K562 (cell line): ENCODE results near the gene RPS6KA4. TPM values are rescaled to one million over a fixed set of nuclear protein-coding genes. Genes with fewer than 3 reads are reported as not detected.
A peak's percentile ranks its signal among the peaks of the same experiment; 100 is the strongest.

Source experiments
- BCL6 ChIP-seq: fragments of 250-450 bp; sonication (Bioruptor Pico); IDR thresholded peaks from 2 replicates; pipeline ENCODE4 v1.4.0; 2020
- MAFF ChIP-seq: IDR thresholded peaks from 2 replicates; pipeline ENCODE4 v1.6.1; 2012; ENCODE audit warnings: low read length, improper control_type of control experiment
- NFE2 ChIP-seq: IDR thresholded peaks from 2 replicates; pipeline ENCODE4 v1.6.1; 2014; ENCODE audit warnings: antibody characterized with exemption, low read depth
- RAD51 ChIP-seq: fragments of 450-650 bp; IDR thresholded peaks from 2 replicates; pipeline ENCODE4 v1.7.1; 2016; ENCODE audit warnings: low read depth, mild to moderate bottlenecking, borderline replicate concordance
- SMAD1 ChIP-seq: fragments of 150-350 bp; IDR thresholded peaks from 2 replicates; pipeline ENCODE4 v1.6.1; 2014; ENCODE audit warnings: low read length, low read depth; ENCODE audit not compliant: partially characterized antibody
- TAF7 ChIP-seq: fragments of 450-650 bp; IDR thresholded peaks from 2 replicates; pipeline ENCODE4 v1.6.1; 2016; ENCODE audit warnings: missing genetic modification characterization, missing compliant biosample characterization
- TEAD2 ChIP-seq: fragments of 450-650 bp; IDR thresholded peaks from 2 replicates; pipeline ENCODE4 v1.6.1; 2016; ENCODE audit warnings: missing genetic modification characterization, control low read depth, missing compliant biosample characterization
- VEZF1 ChIP-seq: fragments of 200-800 bp; sonication (Bioruptor generic); IDR thresholded peaks from 2 replicates; pipeline ENCODE4 v1.6.1; 2017; ENCODE audit warnings: missing genetic modification characterization, missing compliant biosample characterization
- ZBTB17 ChIP-seq: fragments of 450-650 bp; formaldehyde crosslinking; IDR thresholded peaks from 2 replicates; pipeline ENCODE4 v1.4.0; 2020; ENCODE audit warnings: mild to moderate bottlenecking
- ZNF124 ChIP-seq: sonication (generic); formaldehyde crosslinking; IDR thresholded peaks from 2 replicates; pipeline ENCODE4 v1.8.1; 2022; ENCODE audit warnings: missing genetic modification reagents
- ZNF41 ChIP-seq: fragments of 250-450 bp; sonication (Bioruptor Pico); conservative IDR thresholded peaks from 2 replicates; pipeline ENCODE4 v1.4.0; 2020; ENCODE audit warnings: mild to moderate bottlenecking
- ZNF695 ChIP-seq: fragments of 450-650 bp; formaldehyde crosslinking; IDR thresholded peaks from 2 replicates; pipeline ENCODE4 v1.4.0; 2020; ENCODE audit warnings: mild to moderate bottlenecking, moderate library complexity
- ZNF785 ChIP-seq: fragments of 250-450 bp; sonication (Bioruptor Pico); IDR thresholded peaks from 2 replicates; pipeline ENCODE4 v1.4.0; 2020; ENCODE audit warnings: mild to moderate bottlenecking
- polyA plus RNA-seq, 8 experiments: library from polyadenylated mRNA; depleted of rRNA in 4 of 8; stranded (reverse) in 5 of 8; unstranded in 3 of 8; fragments of >200 nt; fragmentation: Nextera tagmentation in 2 of 8; fragmentation: Illumina TruSeq in 1 of 8; extraction: Ambion mirVana in 2 of 8; extraction: Trizol in 1 of 8; gene quantifications; 2 replicates each; pipeline versions ENCODE4 v1.2.1 to v1.2.3, GENCODE V29; 2011 to 2014; ENCODE audit warnings: inconsistent platforms in 1 of 8, missing spikeins in 1 of 8
- total RNA-seq, 7 experiments: library from RNA; depleted of rRNA in 6 of 7; stranded (reverse); fragments of >200 nt in 6 of 7; fragmentation: Illumina TruSeq in 2 of 7; extraction: Trizol in 2 of 7; gene quantifications; 2 replicates each; pipeline versions ENCODE4 v1.2.1 to v1.2.3, GENCODE V29; 2011 to 2021; ENCODE audit warnings: low replicate concordance in 1 of 7
- TF ChIP-seq, protein P1 (sequence below), 2 experiments: fragments of 450-650 bp; formaldehyde crosslinking in 1 of 2; IDR thresholded peaks; 2 replicates each; pipeline versions ENCODE4 v1.4.0 to v1.6.1; 2014 to 2020; ENCODE audit warnings: mild to moderate bottlenecking in 2 of 2, borderline replicate concordance in 1 of 2, low read depth in 1 of 2
- TF ChIP-seq, protein P2 (sequence below): fragments of 450-650 bp; IDR thresholded peaks from 2 replicates; pipeline ENCODE4 v1.6.1; 2016
- TF ChIP-seq, protein P3 (sequence below), 3 experiments: IDR thresholded peaks in 2 of 3; conservative IDR thresholded peaks in 1 of 3; 2 replicates each; pipeline ENCODE4 v1.5.1; 2011 to 2012; ENCODE audit warnings: low read length in 3 of 3, mild to moderate bottlenecking in 3 of 3, control low read depth in 2 of 3, improper control_type of control experiment in 1 of 3, inconsistent platforms in 1 of 3, low read depth in 1 of 3, mixed read lengths in 1 of 3, moderate library complexity in 1 of 3; ENCODE audit not compliant: insufficient read depth in 2 of 3

The RPS6KA4 gene
- total and polyA plus RNA-seq, 9 of the 15 experiments (the other 6 are each of a cell fraction or from before 2014, with no cell fraction given) = 0.15 to 23.8 (median 9.8) TPM

DNA sequence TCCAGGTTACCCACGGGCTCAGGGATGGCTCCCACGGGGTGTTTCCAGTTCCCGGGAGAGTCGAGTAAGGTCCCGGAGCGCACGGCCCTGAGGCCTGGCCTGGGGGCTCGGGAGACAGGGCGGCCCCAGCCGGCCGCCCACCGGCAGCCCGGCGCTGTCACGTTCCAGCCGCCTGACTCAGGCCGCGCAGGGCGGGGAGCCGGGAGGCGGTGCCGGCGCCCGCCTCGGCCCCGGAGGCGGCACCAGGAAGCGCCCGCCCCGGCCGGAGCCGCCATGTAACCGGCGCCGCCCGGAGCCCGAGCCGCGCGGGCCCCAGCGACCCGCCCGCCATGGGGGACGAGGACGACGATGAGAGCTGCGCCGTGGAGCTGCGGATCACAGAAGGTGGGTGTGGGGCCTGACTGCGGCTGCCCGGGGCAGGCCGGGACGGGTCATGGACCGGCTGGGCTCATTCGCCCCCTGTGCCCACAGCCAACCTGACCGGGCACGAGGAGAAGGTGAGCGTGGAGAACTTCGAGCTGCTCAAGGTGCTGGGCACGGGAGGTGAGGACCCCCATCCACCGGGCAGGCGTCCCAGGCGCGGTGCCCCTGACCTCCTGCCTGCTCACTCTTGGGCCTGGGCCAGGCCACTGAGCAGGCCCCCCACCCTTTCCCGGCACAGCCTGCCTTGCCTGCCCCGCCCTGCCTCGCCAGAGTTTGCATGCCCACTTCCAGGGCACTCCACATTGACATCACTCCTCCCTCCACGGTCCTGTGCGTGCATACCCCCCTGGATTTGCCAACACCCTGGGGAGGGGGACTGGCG is at the start of gene RPS6KA4 (continued):
- TF ChIP-seq ZNF41 (CRISPR knock-in tag) = no peak
- TF ChIP-seq NFE2 = no peak
- TF ChIP-seq RAD51 = no peak
- TF ChIP-seq TEAD2 (tag) = no peak
- 0 out of 2 replicates have a peak, but pooled peaks have one; percentile 28 for TF ChIP-seq ZBTB17
- TF ChIP-seq ZNF785 (CRISPR knock-in tag) = no peak
- no peak for TF ChIP-seq BCL6 (CRISPR knock-in tag)
- TF ChIP-seq VEZF1 = peak; percentile 74
- no peak for TF ChIP-seq ZNF695 (CRISPR knock-in tag)
- TF ChIP-seq, protein P1, sequence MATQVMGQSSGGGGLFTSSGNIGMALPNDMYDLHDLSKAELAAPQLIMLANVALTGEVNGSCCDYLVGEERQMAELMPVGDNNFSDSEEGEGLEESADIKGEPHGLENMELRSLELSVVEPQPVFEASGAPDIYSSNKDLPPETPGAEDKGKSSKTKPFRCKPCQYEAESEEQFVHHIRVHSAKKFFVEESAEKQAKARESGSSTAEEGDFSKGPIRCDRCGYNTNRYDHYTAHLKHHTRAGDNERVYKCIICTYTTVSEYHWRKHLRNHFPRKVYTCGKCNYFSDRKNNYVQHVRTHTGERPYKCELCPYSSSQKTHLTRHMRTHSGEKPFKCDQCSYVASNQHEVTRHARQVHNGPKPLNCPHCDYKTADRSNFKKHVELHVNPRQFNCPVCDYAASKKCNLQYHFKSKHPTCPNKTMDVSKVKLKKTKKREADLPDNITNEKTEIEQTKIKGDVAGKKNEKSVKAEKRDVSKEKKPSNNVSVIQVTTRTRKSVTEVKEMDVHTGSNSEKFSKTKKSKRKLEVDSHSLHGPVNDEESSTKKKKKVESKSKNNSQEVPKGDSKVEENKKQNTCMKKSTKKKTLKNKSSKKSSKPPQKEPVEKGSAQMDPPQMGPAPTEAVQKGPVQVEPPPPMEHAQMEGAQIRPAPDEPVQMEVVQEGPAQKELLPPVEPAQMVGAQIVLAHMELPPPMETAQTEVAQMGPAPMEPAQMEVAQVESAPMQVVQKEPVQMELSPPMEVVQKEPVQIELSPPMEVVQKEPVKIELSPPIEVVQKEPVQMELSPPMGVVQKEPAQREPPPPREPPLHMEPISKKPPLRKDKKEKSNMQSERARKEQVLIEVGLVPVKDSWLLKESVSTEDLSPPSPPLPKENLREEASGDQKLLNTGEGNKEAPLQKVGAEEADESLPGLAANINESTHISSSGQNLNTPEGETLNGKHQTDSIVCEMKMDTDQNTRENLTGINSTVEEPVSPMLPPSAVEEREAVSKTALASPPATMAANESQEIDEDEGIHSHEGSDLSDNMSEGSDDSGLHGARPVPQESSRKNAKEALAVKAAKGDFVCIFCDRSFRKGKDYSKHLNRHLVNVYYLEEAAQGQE (IDR thresholded peaks at IDR 0.05; ENCODE audit: borderline replicate concordance) = peak; percentile 93
- TF ChIP-seq, protein P1 (CRISPR knock-in tag; IDR thresholded peaks at IDR 0.05; ENCODE audit: low read depth) = no peak
- TF ChIP-seq, protein P2, sequence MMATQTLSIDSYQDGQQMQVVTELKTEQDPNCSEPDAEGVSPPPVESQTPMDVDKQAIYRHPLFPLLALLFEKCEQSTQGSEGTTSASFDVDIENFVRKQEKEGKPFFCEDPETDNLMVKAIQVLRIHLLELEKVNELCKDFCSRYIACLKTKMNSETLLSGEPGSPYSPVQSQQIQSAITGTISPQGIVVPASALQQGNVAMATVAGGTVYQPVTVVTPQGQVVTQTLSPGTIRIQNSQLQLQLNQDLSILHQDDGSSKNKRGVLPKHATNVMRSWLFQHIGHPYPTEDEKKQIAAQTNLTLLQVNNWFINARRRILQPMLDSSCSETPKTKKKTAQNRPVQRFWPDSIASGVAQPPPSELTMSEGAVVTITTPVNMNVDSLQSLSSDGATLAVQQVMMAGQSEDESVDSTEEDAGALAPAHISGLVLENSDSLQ = no peak
- TF ChIP-seq ZNF124 (CRISPR knock-in tag) = no peak
- TF ChIP-seq SMAD1 = no peak
- TF ChIP-seq, protein P3, sequence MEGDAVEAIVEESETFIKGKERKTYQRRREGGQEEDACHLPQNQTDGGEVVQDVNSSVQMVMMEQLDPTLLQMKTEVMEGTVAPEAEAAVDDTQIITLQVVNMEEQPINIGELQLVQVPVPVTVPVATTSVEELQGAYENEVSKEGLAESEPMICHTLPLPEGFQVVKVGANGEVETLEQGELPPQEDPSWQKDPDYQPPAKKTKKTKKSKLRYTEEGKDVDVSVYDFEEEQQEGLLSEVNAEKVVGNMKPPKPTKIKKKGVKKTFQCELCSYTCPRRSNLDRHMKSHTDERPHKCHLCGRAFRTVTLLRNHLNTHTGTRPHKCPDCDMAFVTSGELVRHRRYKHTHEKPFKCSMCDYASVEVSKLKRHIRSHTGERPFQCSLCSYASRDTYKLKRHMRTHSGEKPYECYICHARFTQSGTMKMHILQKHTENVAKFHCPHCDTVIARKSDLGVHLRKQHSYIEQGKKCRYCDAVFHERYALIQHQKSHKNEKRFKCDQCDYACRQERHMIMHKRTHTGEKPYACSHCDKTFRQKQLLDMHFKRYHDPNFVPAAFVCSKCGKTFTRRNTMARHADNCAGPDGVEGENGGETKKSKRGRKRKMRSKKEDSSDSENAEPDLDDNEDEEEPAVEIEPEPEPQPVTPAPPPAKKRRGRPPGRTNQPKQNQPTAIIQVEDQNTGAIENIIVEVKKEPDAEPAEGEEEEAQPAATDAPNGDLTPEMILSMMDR (IDR thresholded peaks at IDR 0.05 in 2 of 3, conservative IDR thresholded peaks at IDR 0.05 in 1 of 3; ENCODE audit: insufficient read depth in 2 of 3, low read depth in 1 of 3, low read length in 3 of 3) = no peak
- TF ChIP-seq TAF7 = no peak
- TF ChIP-seq MAFF = no peak
